ENCODE measurements around the gene MYLK.

- no peak for TF ChIP-seq RAD21 (IDR thresholded peaks at IDR 0.05)
- no peak for TF ChIP-seq SP1 (IDR thresholded peaks at IDR 0.05)
- TF ChIP-seq CTCF (IDR thresholded peaks at IDR 0.05; ENCODE audit: low read depth, low read length, missing input control): no peak
- no peak for TF ChIP-seq JUND (IDR thresholded peaks at IDR 0.05)
- TF ChIP-seq ZBTB33 (IDR thresholded peaks at IDR 0.05): no peak
- TF ChIP-seq TAF1 (conservative IDR thresholded peaks at IDR 0.05): no peak
- TF ChIP-seq GABPA (IDR thresholded peaks at IDR 0.05 in 1 of 2, conservative IDR thresholded peaks at IDR 0.05 in 1 of 2): no peak
Observed at GRCh38 chr3:123914829-123915228, 30.7 kb upstream of the MYLK start.

All from liver (tissue), 3 donors.